ENCODE measurements around the gene B3GALT4.

DNA sequence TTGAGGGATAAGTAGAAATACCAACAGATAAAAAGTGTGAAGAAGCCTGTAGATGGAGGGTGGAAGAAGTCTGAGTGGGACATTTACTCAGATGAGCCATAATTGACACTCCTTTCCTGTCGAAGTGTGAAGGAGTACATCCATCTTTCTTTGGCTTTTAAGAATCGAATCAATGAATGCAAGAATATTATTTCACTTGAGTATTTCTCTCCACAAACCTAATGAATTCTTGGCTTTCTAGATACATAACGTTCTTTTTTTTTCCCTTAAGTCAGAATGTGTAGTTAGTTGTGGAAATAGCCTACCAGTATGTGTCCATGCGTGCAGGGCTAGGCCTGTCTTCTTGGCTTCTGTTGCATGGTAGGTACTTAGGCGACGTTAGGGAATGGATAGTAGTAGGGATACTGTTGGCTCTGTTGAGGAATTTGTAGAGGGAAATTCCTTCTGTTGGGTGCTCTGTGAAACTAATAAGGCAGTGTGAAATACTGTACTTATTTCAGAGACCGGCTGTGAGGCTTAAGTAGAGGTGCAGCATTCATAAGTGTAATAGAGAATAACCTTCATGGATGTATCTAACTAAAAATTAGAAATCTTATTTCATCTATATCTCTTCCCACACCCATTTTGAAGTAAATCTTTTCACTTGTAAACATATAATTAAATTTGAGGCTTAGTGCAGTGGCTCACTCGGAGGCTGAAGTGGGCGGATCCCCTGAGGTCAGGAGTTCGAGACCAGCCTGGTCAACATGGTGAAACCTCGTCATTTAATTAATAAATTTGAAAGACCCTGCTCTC, 3.6 kb upstream of the B3GALT4 start:
- TF ChIP-seq, protein P1, sequence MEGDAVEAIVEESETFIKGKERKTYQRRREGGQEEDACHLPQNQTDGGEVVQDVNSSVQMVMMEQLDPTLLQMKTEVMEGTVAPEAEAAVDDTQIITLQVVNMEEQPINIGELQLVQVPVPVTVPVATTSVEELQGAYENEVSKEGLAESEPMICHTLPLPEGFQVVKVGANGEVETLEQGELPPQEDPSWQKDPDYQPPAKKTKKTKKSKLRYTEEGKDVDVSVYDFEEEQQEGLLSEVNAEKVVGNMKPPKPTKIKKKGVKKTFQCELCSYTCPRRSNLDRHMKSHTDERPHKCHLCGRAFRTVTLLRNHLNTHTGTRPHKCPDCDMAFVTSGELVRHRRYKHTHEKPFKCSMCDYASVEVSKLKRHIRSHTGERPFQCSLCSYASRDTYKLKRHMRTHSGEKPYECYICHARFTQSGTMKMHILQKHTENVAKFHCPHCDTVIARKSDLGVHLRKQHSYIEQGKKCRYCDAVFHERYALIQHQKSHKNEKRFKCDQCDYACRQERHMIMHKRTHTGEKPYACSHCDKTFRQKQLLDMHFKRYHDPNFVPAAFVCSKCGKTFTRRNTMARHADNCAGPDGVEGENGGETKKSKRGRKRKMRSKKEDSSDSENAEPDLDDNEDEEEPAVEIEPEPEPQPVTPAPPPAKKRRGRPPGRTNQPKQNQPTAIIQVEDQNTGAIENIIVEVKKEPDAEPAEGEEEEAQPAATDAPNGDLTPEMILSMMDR (IDR thresholded peaks at IDR 0.05; ENCODE audit: insufficient read depth, low read length, poor library complexity, severe bottlenecking): no peak
- TF ChIP-seq EZH2phosphoT487 (conservative IDR thresholded peaks at IDR 0.05; ENCODE audit: low read length): no peak
